ENCODE results near the gene C4orf51.
"Not testable (repeated sequence)": the region's sequence is repeated elsewhere in the genome, so short reads cannot be mapped to it uniquely, and the experiment has no call there.

The C4orf51 gene

GRCh38 chr4:145679991-145680455, at the start of gene C4orf51:
Gene C4orf51 (plus strand): TSS chr4:145680146. CDS start chr4:145680204, 58 bp downstream.
- H3K27ac ChIP-seq, result peak within 1 kb of the TSS; percentile 47; the same call in 1 of the 2 replicates

GRCh38 chr4:145635117-145635516, 44.8 kb upstream of the C4orf51 start:
- no peak overlapping the region for H3K27ac ChIP-seq
- TF ChIP-seq ZFX (IDR thresholded peaks at IDR 0.05) (no peak), CTCF (conservative IDR thresholded peaks at IDR 0.05) (no peak)

More at GRCh38 chr4:145679991-145680455, at the start of gene C4orf51:
- TF ChIP-seq CTCF (conservative IDR thresholded peaks at IDR 0.05), result no peak
- TF ChIP-seq ZFX (IDR thresholded peaks at IDR 0.05), result no peak

- no peak for TF ChIP-seq CTCF (conservative IDR thresholded peaks at IDR 0.05)
- no peak for TF ChIP-seq ZFX (IDR thresholded peaks at IDR 0.05)
- H3K27ac ChIP-seq, result no peak overlapping the region
These were observed 44.3 kb upstream of the C4orf51 start for GRCh38 chr4:145635630-145636029.

- H3K27ac ChIP-seq, result no peak overlapping the region
- no peak for TF ChIP-seq CTCF (conservative IDR thresholded peaks at IDR 0.05)
- TF ChIP-seq ZFX (IDR thresholded peaks at IDR 0.05), result no peak
These were observed 40.7 kb upstream of the C4orf51 start for GRCh38 chr4:145639186-145639698.

GRCh38 chr4:145640236-145640635, 39.7 kb upstream of the C4orf51 start:
- H3K27ac ChIP-seq, result not testable (repeated sequence)

GRCh38 chr4:145643295-145643694, 36.7 kb upstream of the C4orf51 start:
- no peak for TF ChIP-seq ZFX (IDR thresholded peaks at IDR 0.05)
- no peak for TF ChIP-seq CTCF (conservative IDR thresholded peaks at IDR 0.05)

GRCh38 chr4:145644699-145645098, 35.2 kb upstream of the C4orf51 start:
- H3K27ac ChIP-seq, result no peak overlapping the region
- no peak for TF ChIP-seq ZFX (IDR thresholded peaks at IDR 0.05)
- no peak for TF ChIP-seq CTCF (conservative IDR thresholded peaks at IDR 0.05)

More at GRCh38 chr4:145643295-145643694, 36.7 kb upstream of the C4orf51 start:
- H3K27ac ChIP-seq, result no peak overlapping the region

GRCh38 chr4:145656156-145656555, 23.8 kb upstream of the C4orf51 start:
- no peak overlapping the region for H3K27ac ChIP-seq
- TF ChIP-seq ZFX (IDR thresholded peaks at IDR 0.05), result no peak
- no peak for TF ChIP-seq CTCF (conservative IDR thresholded peaks at IDR 0.05)

Data from C4-2B (cell line).